GM12872 (cell line): Measurements from ENCODE around the gene ATP2A3.

ENCODE experiments used
- CTCF ChIP-seq: IDR thresholded peaks from 3 replicates; pipeline ENCODE4 v1.5.1; 2011; ENCODE audit warnings: low read depth, mild to moderate bottlenecking, low read length, moderate library complexity; ENCODE audit not compliant: insufficient read depth

The ATP2A3 gene

GRCh38 chr17:4006745-4007211, 42.5 kb upstream of the ATP2A3 start:
- no peak for TF ChIP-seq CTCF

- no peak for TF ChIP-seq CTCF
Observed at GRCh38 chr17:4006165-4006589, 41.9 kb upstream of the ATP2A3 start.

- no peak for TF ChIP-seq CTCF
Observed at GRCh38 chr17:4005296-4006164, 41.3 kb upstream of the ATP2A3 start.

- peak; percentile 85 for TF ChIP-seq CTCF
Observed at GRCh38 chr17:4004517-4005295, 40.5 kb upstream of the ATP2A3 start.

- TF ChIP-seq CTCF = no peak
Observed at GRCh38 chr17:4003501-4004421, 39.5 kb upstream of the ATP2A3 start.

GRCh38 chr17:4003131-4003500, 38.9 kb upstream of the ATP2A3 start:
- no peak for TF ChIP-seq CTCF
